ENCODE results near the gene FBXL7.

DNA sequence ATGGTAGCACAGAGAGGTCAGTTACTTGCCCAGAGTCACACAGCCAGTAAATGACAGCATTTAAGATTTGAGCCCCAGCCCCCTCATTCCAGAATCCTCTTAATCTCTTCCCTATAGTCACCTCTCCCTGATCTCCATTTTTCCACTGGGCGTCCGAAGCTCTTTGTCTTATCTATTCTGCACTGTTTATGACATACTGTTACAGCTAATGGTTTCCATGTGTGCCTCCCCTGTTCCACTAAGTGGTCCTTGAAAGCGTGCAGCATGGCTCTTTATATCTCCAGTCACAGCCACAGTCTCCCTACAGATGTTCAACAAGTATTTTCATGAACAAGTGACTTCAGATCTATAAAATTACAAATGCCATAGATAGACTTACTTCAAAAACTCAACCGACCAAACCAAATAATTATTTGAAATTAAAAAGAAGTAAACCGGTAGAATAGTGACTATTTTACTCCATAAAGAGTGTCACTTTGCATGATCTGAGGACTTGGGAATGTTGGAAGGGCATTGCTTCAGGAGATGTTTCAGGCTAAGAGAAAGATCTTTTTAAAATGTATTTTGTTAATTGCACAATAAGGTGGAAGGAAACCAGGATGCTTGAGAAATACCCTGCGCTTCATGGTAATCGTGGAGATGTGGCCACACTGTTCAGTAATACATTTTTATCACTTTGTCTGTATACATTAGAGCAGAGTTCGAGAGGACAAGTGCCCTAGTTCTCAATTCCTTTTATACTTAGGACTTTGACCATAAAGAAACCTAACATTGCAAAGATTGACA lies 237.2 kb downstream of the FBXL7 start:
- TF ChIP-seq, protein P1, sequence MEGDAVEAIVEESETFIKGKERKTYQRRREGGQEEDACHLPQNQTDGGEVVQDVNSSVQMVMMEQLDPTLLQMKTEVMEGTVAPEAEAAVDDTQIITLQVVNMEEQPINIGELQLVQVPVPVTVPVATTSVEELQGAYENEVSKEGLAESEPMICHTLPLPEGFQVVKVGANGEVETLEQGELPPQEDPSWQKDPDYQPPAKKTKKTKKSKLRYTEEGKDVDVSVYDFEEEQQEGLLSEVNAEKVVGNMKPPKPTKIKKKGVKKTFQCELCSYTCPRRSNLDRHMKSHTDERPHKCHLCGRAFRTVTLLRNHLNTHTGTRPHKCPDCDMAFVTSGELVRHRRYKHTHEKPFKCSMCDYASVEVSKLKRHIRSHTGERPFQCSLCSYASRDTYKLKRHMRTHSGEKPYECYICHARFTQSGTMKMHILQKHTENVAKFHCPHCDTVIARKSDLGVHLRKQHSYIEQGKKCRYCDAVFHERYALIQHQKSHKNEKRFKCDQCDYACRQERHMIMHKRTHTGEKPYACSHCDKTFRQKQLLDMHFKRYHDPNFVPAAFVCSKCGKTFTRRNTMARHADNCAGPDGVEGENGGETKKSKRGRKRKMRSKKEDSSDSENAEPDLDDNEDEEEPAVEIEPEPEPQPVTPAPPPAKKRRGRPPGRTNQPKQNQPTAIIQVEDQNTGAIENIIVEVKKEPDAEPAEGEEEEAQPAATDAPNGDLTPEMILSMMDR (IDR thresholded peaks at IDR 0.05; ENCODE audit: control extremely low read depth in 1 of 3, insufficient read depth in 1 of 3, low read depth in 1 of 3, low read length in 3 of 3) = no peak
- no peak for TF ChIP-seq TEAD4 (IDR thresholded peaks at IDR 0.05; ENCODE audit: low read depth, low read length)

Measured in H1 (cell line).